OCI-M1 (cell line): Measurements from ENCODE around the gene ENOX1.

Source experiments
- DNase-seq: peaks from one replicate; lab custom pipeline; 2025; lab: John Stamatoyannopoulos, UW

ENOX1 gene

DNA sequence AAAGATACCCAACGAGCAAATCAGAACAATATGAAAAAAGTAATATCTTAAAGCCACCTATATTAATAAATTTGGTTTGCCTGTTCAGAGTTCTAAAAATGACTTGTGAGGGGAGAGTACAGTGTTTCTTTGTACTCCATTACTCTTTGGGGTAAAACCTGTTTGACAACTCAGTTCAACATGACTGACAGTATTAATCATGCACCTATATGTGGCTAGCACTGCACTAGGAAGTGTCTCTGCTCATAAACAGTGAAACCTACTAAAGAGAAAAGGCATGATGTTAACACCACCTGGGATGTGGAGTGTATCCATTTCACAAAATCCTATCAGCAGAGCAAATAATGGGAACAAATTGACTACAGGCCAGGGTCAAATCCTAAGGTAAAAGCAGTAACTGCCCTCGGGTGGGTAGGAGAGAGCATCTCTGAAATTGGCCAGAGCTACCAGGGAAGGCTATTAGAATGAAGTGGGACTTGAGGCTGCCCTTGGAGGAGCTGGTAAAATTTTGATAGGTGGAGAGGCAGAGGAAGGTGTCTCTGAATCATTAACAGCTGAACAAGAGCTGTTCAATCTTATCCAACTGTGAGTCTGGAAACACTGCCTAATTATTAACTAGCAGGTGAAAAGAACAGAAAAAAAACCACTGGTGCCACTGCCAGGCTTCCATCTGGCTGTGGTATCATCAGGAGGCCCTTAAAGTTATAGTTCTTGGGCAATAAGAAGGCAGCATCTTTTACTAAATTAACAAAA is 398.3 kb downstream of the ENOX1 start:
- no peak for DNase-seq

DNA sequence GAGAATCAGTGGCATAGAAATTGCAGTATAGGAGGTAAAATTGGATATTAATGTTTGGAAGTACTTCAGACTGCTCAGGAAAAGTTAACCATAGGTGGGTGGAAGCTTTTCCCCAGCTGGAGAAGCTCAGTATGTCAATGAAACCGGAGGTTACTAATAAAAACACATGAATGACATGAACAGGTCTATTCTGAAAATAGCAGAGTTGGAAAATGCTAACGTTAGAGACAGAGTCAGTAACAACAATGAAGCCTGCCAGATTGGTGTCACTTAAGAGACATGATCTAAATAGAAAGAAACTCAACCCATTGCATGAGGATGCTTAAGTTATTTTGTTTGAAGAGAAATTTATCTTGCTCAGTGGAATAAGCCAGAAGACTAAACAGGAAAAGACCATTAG is 398.9 kb downstream of the ENOX1 start:
- no peak for DNase-seq

DNA sequence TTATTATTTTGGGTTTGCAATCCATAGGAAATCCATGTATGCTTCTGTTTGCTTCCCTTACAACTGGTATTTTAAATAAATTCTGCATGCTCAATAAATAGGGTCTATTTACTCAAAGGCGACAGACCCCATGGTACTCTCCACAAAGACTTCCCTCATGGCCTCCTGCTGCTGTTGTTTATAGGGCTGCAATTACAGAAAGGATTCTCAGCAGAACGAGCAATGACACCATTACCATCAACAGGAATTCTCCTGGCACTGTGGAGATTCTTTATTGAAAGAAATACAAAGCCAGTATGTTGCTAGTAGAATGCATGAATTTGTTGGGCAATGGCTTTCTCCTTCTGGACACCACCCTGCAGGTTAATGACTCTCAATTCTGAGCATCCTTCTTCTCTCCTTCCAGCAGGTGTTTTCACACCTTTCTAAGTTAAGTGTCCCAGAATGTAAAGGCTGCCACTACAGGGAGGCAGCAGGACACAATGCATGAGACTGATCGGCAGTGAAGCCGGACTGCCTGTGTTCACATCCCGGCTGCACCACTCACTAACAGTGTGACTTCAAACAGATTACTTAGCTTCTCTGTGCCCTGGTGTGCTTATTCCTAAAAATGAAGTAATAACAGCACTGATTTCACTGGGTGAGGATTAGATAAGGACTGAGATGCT is 403.1 kb downstream of the ENOX1 start:
- no peak for DNase-seq

DNA sequence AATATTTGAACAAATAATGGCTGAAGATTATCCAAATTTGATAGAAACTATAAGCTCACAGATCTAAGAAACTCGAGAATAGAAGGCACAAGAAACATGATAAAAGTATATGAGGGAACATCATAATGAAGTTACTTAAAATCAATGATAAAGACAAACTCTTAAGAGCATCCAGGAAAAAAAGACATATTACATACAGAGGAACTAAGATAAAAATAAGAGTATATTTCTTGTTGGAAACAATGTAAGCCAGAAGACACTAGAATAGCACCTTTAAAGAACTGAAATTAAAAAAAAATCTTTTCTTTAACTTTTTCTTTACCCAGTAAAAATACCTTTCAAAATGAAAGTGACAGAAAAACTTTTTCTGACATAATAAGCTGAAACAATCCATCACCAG is 407.0 kb downstream of the ENOX1 start:
- no peak for DNase-seq

DNA sequence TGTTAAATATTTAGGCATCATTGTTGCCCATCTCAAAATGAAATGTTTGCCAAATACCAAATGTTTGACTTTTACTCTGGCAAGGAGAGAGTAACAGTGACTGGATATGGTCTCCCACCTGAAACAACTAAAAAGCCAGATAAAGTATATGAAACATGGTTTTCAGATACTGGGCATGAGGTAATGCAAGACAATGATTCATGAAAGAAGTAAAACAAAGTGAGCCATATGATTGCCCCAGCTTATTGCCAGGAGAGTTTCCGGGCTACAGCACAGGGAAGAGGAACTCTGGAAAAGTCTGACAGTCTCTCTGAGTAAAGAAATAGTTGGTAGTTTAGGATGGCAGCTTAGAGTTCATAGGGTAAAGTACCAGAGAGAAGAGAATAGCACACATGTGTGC is 408.8 kb downstream of the ENOX1 start:
- no peak for DNase-seq

DNA sequence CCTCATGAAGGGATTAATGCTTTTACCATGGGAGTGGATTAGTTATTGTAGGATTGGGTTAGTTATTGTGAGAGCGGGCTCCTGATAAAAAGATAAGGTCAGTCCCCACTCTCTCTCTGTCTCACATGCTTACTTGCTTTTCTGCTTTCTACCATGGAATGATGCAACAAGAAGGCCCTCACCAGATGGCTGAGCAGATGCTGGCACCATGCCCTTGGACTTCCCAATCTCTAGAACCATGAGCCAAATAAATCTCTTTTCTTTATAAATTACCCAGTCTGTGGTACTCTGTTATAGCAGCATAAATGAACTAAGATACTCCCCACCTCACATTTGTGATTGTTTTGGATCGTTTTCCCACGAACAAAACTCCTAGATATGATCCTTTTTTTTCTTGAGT is 409.6 kb downstream of the ENOX1 start:
- peak; percentile 18 for DNase-seq

DNA sequence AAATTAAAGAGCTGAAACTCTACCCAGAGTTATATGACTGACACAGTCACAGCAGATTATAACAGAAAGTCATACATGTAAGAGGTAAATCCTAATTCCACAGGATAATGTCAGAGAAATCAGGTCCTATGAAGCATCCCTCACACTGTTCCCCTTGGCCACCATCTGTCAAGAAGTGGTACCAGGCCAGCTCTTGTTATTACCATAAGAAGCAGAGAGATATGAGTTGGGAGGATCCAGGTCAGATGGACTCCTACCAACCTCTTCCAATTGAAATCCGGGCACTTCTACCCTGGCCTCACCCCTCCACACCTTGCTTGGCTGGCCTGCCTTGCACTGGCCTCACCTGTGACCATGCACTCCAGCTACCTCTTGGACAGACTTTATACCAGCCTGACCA is 410.2 kb downstream of the ENOX1 start:
- no peak for DNase-seq

DNA sequence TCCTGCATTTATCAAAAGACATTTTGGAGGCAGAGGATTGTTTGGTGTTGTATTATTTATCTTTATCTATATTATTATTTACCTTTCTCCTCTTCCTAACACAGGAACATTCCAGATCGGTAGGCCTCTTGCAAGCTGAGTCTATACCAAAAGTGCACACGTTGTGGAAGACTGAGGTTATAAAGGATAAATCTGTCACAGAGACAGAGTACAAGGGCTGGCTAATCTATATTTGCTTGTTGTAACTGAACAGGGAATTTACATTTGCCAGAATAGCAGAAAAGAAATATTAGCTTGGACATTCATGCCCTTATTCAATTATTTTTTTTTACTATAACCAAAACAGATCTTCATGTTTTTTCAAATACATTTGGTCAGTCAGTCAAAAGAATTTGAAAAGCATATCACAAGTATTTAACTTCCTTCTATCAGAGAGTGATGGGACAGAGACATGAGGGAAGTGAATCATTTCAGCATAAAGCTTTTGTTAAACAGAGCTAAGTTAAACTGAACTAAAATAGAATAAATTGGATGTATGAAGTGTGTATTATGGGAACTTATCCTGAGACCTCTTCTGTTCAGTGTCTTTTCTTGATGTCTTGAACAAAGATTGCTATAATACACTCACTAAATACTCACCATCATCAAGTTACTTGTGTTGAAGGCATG is 410.8 kb downstream of the ENOX1 start:
- no peak for DNase-seq

DNA sequence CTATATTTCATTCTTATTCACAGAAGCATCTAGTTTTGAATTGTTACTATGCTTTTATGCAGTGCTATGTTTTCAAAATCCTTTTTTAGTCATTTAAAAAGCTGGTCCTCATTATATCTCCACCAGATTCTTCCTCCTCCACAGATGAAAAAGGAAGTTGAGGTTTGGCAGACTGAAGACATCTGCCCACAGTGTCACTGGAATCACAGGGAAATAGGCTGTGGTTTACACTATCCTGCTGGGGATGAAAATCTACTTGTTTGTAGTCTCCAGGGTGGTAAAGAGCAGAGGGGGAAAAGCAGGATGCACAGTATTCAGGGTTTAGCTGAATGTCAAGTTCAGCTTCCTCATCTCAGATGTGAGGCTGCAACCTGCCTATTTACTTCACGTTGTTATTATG is 412.2 kb downstream of the ENOX1 start:
- peak; percentile 66 for DNase-seq

DNA sequence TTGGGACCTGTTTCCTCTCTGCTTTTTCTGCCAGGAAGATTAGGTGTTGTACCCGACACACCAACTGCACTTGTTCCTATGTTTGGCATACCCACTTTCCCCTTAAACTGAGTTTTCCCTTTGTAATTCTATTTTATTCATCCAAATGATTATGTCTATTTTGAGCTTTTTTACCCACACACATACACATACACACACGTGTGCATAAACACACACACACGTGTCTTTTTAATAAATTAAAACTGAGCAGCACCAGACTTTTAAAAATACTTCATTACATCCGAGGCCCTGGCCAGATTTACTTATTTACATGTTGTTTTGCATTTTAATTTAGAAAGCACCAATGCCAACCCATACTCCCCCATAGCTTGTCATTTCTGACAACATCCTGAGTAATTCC is 413.4 kb downstream of the ENOX1 start:
- no peak for DNase-seq

DNA sequence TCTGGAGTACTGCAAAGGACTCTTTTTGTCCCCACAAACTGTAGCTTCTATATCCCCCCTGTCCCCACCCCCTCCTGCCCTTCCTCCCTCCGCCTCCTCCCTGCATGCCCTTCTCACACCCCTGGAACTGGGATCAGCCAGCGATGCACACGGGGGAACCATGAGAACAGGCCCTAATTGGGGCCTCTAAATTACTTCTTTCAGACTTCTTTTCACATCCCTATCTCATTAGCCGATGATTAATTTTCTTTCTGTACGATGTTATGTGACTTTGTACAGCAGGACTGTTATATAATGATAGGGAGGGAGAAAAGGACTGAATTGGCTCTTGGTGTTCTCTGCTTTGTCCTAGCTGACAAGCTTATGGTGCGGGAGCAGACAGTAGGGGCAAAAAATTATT is 415.9 kb downstream of the ENOX1 start:
- no peak for DNase-seq

DNA sequence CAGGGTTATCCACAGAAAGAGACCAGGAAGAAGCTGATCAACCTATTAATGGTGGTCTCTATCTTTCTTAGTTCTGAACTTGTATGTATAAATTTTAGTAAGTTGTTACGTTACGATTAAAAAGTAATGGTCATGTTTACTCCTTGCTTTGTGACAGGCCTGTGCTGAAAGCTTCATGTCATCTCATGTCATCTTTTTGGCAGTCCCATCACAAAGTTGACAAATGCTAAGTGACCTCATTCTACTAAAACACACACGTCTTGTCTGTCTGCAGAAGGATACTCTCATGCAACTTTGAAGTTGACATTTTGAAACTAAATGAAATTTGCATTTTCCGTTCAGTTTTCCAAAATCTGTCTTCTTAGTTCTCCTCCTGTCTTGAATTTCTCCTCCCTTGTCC is 417.5 kb downstream of the ENOX1 start:
- no peak for DNase-seq

DNA sequence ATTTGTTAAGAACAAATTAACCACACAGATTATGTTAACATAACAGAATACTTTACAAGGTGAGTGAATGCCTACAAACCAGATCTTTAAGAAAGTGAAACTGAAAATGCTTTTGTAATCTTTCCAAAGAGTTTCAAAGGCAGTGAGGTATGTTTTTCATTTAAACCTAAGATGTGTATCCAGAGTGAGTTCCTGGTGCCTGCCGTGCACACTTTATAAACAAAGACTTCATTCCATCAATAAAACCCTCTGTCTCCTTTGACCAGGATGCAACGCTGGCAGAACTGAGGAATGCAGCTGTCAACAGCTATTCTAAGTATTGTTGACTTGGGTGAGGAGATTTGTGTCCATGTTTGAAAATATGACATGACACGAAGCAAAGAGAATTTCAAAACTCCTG is 418.8 kb downstream of the ENOX1 start:
- DNase-seq, result peak; percentile 61

DNA sequence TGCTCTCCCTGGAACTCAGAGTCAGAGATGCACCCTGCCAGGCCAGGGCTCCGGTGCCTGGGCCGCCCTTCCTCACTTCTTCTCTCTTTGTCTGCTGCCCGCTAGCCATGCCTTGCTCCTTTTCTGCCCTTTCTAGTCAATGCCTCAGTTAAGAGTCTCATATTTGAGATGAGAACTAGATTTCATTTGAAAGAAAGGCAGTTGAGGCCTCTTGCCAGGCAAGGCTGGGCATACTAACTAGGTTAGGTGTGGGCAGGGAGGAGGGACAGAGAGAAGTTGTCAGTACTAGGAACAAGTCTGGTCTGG is 421.8 kb downstream of the ENOX1 start:
- DNase-seq, result no peak

DNA sequence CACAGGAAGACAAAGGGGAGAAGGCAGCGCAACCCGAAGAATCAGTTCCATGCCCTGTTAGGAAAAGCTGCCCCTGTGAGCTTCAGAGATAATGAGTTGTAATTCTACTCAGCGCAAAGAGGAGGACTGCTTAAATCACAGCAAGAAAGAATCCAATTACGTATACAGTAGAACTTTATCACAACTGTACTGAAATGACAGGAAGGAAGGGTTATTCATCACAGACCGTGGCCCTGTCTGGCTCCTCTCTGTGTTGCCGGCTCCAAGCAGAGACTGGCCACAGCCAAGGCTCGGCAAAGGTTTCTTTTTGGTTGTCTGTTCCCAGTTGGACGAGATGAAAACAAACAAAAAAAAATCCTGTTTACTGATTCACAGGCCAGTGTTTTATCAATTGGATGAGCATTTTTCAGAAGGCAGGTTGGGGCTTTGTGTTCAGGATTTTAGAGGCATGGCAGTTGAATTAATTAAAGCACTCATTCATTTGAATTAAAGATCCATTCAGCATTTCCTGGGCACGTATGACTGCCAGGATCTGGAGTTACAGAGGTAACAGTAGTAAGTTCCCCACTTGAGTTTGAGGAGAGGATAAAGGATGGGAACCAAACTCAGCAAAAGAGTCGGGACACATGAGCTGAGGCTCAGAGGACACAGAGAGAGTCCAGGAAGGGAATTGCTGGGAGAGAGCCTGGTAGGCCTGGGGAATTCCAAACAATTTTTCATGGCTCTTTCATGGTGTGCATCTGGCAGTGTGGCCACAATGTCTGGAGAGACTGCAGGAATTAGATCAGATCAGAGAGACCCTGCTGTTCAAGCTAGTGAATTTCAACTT is 422.3 kb downstream of the ENOX1 start:
- DNase-seq, result no peak

DNA sequence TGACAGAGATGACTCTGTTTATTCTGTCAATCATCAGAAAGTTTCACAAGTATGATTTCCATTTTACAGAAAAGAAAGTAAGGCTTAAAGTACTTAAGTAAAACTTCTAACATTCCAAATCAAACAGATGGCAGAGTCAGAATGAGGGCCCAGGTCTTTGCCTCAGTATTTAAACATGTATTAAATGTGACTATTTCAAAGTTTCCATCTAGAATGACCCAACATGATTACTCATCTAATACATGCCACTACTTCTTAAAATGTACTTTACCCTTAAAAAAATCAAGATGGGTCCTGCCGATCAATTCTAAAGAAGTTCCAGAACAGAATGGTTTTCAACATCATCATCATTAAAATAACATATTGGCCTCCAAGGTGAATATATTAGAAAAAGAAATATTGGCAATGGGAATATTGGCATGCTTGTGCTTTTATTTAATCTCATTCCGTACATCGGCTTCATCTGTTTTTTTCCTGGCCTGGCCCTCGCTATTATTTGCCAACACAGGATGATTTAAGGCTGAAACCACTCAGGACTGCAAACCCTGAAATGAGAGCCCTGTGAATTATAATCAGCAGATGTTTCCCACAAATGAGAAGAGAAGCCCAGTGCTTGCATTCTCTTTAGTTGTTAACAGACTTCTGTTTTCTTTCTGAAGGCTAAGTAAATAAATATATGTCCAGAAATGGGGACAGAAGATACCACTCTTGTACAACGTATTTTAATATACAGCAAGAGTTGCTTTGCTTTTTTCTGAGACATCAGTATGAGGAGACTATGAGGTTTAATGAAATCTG is 423.4 kb downstream of the ENOX1 start:
- no peak for DNase-seq

DNA sequence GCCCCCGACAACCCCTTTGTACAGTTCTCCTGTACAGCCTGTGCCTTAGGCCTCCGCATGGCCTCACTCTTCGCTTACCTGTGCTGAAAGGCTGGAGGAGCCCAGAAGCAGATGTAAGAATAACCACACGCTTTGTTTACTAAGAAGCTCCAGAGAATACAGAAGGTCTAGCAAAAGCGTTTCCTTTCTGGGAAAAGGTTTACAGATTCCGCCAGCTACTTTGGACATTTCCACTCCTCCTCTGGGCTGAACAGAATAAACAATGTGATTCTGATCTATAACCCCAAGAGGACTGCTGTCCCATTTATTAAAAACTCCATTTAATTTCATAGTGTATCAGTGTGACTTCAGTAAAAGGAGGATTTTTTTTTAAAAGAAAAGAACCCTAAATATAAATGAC is 424.2 kb downstream of the ENOX1 start:
- DNase-seq, result no peak

DNA sequence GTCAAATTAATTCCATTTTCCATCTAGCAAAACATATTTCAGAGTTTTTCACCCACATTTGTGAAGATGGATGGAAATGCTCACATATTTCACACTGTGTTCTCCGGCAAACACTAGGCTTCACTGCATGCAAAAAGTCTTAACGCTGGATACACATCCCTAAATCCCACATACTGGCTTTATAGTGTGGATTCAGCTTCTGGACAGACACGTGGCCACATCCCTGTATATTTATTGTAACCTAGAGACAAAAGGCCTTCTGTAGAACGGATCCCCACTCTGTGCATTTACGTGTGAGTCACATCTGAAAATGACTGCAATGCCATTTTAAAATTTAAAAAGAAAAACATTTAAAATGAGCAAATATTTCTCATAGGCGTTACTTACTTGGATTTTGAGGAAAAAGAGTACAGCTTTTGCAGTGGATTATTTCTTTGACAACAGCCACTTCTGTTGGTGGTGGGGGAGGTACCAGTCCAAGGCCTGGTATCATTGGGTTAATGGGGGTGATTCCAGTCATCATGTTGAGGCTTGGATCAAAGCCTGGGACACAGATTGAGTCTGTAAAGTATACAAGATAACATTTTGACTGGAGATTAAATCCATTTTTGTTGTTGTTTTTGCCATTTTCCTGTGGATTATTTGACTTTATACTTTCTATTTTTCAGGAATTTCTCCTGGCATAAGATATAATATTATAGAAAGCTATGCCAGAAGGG is 425.7 kb downstream of the ENOX1 start:
- DNase-seq, result no peak

DNA sequence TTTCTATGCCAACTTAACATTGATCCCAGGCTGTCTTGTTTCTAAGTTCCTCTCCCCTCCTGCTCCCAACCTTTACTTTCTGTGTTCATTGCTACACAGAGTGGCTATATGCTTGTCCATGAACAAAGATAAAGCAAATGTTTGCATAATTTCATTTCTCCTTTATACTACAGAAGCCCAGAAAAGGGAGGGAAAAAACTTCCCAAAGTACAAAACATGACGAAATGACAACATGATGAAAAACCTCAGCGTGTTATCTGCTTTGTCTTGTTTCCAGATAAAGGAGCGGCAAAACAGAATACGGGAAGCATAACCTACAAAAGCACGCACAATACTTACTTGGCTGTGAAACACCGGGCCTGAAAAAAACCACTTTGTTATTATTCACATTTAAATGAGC is 426.6 kb downstream of the ENOX1 start:
- peak; percentile 57 for DNase-seq

DNA sequence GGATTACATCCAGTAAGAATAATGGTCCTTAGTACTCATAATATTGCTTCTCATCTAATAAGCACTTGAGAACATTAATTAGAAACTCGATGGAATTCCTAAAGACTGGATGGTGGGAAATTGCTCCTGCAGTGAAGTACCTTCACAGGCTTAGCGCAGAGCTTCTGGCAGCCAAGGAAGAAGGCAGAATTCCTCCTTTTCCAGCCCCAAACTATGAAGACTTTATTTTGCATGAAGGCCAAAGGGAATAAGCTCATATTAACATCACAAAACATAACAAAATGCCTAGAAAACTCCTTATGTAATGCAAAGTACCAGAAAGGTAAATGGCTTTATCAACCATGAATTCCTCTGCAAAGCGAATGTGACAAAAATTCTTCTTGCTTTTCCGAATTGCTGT is 427.2 kb downstream of the ENOX1 start:
- DNase-seq, result no peak

DNA sequence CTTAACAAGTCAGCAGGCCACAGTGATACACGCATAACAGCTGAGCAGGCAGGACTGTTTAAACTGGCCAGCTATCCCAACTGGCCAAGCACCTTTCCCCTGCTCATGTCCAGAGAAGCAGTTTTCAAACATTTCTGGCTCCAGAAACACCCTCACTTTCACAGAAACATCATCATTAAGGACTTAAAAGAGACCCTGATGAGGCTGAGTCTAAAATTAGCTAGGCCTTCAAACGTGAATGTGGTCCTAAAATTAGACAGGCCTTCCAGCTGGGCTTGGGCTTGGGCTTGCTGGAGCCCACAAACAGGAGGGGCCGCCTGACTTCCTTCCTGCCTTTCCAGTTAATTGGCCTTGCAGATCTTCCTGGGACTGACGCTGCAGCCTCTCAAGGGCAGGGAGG is 429.2 kb downstream of the ENOX1 start:
- DNase-seq, result no peak
